ENCODE data around the gene RCSD1.

RCSD1 gene

DNA sequence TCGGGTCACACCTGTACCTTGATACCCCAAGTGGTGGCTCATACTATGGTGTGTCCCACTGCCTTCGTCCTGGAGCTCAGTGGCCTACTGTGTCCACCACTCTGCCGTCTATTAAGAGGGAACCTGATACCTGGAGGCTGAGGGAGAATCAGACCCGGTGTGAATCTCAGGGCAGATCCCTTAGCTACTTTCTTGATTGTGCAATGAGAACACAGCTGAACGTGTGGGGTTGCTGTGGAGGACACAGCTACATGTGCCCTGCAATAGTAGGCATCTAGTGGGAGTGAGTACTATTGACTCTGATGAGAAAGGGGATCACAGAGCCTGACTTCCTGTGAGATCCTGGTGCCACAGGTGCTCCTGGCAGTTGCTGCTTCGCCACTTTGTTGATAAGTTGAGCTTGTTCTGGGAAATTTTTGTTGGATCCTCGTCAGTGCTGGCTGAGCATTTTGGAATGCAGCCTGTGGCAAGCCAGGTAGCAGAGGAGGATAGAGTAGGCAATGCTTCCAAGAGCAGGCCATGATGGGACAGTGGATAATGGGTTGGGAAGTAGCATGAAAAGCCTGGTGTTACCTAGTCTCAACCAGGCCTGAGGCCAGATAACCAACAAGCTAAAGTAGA lies 63.5 kb downstream of the RCSD1 start:
- DNase-seq (ENCODE audit: low read depth): no peak

DNA sequence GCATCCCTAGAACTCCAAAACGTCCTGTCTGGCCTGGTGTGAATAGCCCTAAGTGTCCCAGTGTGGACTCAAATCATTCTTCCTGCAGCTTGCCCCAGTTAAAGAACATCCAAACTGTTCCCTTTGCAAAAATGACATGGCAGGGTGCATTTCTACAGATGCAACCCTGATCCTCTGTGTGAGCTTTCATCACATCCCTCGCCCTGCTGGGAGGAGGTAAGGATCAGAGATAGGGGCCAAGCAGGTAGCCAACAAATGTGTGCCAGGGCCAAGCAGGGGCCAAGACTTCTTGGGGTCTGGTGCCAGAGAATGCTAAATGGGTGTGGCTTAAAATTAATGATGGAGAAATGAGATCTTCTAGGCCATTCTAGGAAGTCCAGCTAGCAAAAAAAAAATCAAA lies 64.7 kb downstream of the RCSD1 start:
- no peak for DNase-seq (ENCODE audit: low read depth)

DNA sequence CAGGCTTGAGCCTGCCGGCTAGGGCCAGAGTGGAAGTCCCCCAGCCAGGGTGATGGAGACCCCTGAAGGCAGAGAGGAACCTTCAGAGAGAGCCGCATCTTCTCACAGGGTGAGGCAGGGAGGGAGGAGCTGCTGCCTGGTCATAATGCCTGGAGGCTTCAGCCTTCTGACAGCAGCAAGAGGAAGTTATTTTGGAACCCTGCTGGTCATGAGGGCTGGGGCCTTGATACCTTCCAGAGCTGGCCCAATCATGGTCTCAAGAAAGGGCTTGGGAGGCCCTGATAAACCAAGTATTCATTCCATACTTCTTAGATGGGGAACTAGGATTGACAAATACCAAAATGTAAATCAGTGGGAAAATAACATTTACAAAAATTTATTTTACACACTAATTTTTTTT lies 65.1 kb downstream of the RCSD1 start:
- no peak for DNase-seq (ENCODE audit: low read depth)

DNA sequence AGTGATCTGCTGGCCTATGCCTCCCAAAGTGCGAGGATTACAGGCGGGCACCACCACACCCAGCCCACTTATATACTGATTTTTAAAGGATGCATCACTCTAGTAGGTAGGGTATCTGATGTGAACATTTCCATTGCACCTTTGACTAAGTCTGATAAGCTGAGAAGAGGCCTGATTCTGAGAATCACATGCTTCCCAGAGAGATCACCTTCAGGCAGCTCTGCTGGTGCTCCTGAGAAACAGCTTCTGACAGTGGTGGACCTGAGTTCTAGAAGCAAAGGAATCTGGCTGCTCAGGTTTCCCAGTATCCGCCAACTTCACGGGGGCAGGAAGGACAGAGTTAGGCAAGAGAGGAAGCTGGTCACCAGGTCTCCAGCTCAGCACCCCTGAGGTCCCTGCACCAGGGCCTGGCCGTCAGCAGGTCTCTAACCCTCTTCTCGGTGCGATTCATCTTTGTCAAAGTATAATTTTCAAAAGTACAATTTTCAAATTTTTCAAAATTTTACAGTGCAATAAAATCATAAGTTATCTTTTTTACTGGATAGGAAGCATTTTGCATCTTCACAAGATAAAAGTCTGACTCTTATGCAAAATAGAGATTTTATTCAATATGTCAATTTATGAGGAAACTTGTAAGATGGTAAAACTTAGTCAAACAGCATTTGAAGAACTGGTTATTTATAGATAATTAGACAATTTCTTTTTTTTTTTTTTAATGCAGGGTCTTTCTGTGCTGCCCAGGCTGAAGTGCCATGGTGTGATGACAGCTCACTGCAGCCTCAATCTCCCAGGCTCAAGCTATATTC lies 65.9 kb downstream of the RCSD1 start:
- DNase-seq (ENCODE audit: low read depth): no peak

DNA sequence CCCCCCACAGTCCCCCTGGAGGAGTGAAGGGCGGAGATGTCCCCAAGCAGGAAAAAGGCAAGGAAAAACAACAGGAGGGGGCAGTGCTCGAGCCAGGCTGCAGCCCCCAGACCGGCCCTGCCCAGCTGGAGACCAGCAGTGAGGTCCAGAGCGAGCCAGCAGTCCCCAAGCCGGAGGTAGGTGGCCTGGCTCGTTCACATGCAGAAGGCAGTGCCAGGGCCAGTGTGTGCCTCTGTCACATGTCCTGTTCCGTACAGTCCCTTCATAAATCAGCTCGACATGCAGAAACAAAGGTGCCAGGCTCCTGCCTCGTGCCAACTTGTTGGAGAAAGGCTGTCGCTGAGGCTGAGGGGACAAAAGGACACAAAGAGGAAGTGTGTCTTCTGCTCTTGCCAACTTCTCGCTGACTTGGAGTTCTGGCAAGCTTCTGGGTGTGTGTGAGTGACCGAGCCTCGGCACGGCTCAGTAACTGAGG lies 67.7 kb downstream of the RCSD1 start:
- DNase-seq (ENCODE audit: low read depth): no peak

DNA sequence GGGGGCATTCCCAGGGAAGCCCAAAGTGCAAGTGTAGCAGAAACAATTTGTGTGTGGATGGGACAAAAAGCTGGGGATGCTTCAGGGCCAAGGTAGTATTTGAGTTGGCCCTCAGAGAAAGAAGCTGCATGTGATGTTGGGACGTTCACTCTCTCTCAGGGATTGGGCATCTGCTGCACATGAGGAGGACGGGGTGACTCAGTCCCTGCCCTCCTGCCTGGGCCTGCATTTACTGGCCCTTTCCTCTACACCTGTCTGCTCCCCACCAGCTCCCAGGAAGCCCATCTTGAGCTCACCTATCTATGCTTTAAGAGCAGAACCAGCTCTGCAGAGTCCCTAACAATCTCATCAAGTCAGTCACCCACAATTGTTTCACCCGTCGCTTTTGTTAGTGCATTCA lies 68.3 kb downstream of the RCSD1 start:
- no peak for DNase-seq (ENCODE audit: low read depth)

DNA sequence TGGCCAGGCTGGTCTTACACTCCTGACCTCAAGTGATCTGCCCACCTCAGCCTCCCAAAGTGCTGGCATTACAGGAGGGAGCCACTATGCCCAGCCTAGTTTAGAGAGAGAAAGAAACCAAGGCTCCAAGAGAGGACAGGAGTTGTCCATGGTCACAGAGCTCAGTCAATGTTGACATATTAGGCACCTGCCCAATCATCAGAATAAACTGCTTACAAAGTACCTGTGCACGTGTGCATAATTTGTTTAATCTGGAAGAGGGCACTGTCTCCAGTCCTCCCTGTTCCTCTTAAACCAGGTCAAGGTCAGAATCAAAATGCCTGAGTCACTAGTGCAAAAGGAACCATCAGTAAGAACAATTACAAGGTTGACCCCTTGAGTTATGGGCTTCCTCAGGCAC lies 71.5 kb downstream of the RCSD1 start:
- DNase-seq (ENCODE audit: low read depth): no peak

DNA sequence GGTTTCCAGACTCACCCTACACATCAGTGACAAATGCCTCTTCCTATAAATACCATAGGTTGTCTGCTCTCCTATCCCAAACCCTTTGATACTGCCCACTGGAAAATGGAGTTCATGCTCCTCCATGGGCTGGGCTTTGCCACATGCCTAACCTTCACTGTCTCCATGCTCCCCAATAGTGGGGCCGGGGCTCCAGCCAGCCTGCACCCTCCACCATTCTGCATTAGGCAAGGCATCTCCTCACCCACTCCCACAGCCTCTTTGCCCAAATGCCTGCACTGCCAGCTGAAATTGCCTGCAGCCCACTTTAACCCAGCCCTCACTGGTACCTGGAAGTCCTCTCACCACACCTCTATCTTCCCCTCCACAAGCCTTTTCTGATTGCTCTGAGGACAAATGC lies 73.5 kb downstream of the RCSD1 start:
- DNase-seq (ENCODE audit: low read depth): no peak

DNA sequence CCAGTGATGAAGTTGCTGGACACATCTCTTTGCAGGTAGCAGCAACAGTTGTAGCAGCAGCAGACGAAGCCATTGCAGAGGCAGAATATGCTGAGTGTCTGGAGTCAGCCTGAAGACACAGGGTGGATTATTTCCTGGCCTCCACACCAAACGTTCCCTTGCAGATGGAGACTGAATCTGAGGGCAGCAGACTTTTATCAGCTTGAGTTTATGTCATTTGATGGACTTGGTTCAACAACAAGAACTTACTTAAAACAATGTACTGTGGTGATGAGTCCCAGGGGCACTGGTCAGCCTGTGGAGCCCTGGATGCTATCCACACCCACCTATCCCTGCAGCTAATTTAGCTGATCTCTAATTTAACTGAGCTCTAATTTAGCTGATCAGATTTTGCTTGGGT lies 74.7 kb downstream of the RCSD1 start:
- DNase-seq (ENCODE audit: low read depth): no peak

DNA sequence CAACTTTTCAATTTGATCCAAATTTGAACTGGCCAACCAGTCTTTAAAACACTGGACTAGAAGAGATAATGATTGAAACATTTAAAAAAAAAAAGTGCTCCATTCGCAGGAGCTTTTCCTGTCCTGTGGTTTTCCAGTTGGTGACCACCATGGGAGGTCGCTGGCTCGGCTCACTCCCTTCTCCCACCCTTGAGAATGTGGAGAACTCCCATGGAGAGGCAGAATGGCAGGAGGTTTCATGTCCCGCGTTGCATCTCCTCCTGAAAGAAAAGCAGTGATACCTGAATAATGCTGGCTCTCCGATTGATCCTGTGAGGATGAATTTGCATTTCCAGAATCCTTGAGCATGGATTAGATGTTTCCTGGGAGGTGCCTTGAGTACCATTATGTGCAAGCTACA lies 75.2 kb downstream of the RCSD1 start:
- no peak for DNase-seq (ENCODE audit: low read depth)

DNA sequence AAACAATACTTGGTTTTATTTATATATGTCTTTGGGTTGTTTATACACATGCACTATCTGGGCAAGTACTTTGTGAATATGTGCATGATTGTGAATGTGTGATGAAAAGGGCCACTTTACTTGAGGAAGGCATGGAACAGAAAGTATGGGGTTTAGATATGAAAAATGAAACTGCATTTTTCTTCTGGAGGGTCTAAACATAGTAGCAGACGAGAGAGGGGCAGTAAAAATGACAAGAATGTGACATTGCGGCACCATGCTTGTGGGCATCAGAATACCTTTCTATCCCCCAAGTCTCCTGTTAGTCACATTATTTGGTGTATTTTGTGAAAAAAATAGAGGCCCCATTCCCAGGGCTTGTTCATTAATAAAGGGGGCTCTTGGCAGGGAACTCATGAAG lies 76.3 kb downstream of the RCSD1 start:
- DNase-seq (ENCODE audit: low read depth): no peak

DNA sequence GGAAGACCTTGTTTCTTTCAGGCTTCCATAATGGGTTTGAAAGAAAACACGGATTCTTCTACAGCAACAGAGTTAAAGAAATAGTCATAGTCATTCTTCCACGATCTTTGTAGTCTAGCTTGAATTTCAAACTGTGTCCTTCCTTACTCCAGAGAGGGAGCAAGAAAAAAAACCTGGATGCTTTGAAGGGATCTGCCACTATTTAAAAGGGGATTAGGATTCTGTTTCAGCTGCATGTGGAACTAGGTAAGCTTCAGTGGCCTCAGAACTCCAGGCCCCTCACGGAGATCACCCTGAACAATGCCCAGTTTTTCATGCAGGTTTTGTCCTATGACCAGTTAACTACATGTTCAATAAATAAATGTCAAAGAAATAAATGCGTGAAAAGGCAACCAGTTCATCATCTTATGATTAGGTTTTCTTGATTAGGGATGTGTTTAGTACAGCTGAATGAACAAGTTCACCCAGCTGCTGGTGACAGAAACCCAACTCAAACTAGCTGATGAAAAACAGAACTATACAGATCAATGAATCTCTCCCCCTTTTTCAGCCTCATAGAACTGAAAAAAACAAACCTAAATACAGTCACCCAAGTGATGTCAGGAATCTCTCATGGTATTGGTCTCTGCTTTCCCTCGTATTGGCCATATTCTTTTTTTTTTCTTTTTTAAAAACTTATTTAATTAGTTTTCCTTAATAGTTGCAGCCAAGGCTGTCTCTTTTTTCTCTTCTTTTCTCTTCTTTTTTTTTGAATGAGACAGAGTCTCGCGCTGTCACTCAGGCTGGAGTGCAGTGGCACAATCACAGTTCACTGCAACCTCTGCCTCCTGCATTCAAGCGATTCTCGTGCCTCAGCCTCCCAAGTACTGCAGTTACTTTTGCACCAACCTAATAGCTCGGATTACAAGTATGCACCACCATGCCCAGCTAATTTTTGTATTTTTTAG lies 77.2 kb downstream of the RCSD1 start:
- no peak for DNase-seq (ENCODE audit: low read depth)

DNA sequence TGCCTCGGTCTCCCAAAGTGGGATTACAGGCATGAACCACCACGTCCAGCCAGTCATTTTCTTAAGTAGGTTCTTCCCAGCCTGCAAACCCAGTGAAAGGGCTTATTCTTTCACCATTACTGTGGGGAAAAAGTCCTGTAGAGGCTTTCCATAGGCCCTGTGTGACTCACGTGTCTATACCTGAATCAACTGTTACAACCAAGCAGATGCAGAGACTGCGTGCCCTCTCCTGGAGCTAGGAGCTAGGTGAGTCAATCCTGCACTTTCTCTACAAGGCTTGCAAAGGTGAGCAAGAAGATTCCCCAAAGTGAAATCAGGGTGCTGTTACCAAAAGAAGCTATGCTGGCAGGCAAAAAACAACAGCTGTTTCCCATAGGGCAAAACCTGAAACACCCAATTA lies 77.9 kb downstream of the RCSD1 start:
- DNase-seq (ENCODE audit: low read depth): no peak

DNA sequence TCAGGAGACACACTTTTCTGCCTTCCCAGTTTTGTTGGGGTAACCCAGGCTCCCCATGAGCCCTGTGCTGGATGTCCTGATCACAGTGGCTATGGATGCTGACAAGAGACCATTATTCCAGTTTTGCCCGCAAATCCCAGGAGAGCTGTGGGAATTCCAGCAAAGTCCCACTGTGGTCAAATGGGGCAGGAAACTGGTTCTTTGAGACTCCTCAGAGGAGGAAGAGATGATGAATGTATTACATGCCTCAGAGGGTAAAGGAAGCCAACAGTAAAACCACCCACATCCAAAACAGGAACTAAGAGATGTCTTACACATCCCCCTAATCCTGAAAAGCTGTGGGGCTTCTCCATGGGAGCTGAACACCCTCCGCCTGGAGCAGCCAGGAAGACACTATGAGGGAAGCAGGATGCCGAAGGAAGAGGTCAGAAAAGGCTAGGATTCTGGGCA lies 78.9 kb downstream of the RCSD1 start:
- DNase-seq (ENCODE audit: low read depth): no peak

DNA sequence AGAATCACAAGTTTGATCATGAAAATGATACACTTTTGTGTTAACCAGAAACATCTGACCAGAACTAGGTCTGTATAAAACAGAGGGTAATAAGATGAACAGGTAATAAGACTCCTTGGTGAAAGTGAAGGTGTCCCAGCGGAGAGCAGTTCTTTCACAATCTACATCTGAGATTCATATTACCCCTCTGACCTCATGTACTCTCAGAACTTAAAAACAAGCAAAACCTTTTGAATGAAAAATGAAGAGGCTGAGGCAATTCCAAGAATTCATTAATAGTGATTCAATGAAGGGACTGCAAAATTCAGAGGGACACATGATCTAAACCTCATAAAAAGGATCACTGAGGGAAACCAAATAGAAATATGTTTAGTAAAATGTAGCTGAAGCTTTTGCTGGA lies 80.8 kb downstream of the RCSD1 start:
- no peak for DNase-seq (ENCODE audit: low read depth)

DNA sequence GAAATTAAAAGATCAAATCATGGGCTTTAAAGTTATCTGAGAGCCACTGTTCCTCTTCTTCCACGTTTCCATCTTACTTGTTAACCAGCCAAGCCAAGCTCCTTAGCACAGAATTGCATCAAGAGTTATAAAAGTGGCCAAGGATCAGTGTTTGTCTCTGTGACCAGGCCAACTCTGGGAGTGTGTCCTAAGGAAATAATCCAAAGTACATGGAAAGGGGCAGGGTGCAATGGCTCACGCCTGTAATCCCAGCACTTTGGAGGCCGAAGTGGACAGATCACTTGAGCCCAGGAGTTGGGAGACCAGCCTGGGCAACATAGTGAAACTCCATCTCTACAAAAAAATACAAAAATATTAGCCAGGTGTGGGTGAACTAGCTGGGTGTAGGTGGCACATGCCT lies 81.8 kb downstream of the RCSD1 start:
- no peak for DNase-seq (ENCODE audit: low read depth)

DNA sequence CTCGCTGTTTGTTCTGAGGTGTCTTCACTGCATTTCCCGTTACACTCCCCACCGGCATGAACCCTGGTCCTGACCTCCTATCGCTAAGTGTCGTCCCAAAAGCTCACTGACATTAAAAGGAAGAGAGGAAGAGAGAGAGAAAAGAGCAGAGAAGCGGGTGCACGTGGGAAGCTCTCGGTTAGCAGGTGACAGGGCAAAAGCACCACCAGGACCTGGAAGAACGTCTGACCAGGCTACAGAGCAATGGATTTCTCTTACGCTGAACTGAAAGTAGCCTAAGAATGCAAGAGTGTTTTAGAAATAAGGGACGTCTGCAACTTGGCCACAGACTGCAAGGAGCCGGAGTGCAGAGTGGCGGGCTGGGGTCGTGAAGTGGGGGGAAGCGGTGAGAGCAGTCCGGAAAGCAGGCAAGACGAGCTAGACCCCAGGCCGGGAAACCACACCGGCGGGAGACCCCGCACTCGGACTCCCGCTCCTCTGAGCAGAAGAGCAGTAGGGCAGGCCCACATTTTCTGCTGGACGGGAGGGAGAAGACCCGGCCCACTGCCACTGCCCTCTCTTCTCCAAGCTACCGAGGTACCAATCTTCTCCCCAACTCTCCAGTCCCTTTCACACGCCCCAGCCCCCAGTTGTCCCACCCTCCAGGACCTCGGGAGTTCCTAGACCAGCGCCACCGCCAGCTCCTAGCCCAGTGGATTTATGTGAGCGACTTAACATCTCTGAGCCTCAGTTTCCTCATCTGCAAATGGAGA lies 83.5 kb downstream of the RCSD1 start:
- DNase-seq (ENCODE audit: low read depth): no peak

DNA sequence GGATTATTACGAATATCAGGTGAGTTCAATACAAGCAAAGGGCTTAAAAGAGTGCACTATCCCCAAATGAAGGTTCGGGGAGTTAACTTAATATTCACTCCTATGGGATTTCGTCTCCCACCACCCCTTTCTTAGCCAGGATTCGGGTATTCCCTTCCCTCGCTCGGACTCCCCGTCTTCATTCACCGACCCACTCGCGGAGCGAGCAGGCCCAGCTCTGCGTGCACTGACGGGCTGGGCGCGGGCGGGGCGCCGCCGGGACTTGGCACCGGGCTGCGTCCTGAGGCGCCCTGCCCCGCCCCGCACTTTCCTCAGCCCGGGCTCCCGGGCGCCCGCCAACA lies 84.0 kb downstream of the RCSD1 start:
- DNase-seq (ENCODE audit: low read depth): peak; percentile 60

DNA sequence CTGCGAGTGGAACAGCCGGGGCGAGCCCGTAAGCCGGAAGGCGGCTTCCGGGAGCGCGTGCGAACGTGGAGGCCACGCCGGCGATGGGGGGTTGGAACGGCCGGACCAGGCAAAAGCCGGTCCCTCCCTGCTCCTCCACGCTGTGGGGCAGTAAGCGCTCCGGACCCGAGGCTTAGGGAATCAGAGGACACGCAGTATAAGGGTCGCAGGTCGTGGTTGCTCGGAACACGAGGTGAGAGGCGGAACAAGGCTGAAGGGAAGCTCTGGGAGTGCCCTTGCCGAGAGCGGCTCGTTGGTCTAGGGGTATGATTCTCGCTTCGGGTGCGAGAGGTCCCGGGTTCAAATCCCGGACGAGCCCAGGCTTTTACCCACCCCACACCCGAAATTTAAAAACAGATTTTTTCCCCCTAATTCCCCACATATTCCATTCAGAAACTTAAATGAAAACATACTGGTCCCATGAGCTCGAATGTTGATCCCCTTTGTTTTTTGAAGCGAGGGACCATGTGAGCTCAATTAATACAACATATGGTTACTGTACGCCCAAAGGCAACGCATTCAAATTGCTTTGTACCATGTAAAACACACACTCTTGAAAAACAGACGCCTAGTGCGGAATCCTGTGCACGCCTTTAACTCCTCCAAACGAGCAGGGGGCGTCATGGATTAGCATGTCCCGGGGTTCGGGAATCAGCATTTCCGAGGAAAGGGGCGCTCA lies 84.6 kb downstream of the RCSD1 start:
- DNase-seq (ENCODE audit: low read depth): peak; percentile 82

DNA sequence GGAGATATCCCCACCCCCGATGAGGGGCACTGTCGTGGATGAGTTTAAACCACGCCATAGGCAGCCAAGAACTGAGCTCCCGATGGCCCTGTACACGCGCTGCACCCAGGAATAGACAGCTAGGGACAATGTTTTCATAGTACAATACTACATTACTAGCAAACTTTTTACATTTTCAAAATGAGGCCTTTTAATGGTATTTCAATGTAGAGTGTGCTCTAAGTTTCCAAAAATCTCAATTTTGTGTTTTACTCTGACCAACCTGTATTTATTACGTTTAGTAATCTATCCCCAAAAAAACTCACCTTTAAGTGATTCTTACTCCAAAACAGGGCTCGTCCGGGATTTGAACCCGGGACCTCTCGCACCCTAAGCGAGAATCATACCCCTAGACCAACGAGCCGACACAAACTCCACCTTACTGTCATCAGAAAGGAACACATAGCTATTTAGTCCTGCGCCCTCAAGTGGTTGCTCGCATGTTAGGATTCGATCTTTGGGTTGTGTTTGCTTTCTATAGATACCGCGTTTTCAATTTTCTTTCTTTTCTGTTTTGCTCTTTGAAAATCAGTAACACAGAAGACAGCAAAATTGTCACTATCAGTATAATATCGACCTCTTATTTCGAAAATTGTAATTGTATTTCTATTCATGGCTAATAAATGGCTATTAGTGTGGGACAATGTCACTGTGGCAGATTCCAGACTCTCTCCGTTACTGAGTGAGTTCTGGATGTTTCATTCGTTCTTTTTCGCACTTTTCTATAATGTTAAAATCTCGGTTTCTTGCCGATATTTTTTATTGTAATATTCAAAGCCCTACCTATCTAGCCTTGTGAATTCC lies 85.3 kb downstream of the RCSD1 start:
- DNase-seq (ENCODE audit: low read depth): peak; percentile 90

DNA sequence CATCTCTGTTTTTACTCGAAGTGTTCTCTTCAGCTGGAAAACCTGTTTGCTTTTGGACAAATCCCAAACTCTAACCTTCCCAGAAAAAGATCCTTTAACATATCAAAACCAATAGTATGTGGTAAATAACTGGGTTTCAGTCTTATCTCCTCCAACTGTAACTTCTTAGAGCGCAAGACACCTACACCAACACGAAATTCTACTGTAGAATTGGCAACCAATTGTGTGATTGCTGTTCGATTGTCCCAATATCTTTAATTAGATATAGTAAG lies 85.9 kb downstream of the RCSD1 start:
- no peak for DNase-seq (ENCODE audit: low read depth)

Data from CMK (cell line).